ENCODE results near the gene ABHD16B.

ABHD16B gene

DNA sequence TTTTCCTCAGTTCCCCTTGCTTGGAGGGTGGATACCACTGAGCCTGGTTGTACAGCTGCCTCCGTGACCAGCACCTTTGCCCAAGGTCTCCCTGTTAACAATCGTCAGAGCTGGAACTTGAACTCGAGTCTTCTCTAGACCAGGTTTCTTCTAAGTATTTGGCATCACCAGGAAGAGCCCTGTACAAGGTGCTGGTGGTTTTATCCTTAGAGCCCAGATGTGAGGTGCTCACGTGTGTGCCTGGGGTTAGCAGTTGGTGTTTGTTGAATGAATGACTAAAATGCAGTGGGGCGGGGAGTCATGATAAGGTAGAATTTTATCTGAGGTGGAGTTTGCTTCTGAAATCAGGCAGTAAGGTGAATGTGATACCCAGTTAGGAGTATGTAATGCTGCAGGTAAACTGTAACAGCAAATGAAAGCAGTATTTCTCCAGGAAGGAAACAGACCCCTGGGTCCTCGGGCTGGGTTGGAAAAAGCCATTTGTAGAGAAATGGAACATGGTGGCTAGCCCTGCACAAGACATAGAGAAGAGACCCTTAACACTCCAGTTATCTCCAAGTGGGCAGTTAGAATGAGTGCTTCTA, 36.8 kb downstream of the ABHD16B start:
- no peak for DNase-seq

DNA sequence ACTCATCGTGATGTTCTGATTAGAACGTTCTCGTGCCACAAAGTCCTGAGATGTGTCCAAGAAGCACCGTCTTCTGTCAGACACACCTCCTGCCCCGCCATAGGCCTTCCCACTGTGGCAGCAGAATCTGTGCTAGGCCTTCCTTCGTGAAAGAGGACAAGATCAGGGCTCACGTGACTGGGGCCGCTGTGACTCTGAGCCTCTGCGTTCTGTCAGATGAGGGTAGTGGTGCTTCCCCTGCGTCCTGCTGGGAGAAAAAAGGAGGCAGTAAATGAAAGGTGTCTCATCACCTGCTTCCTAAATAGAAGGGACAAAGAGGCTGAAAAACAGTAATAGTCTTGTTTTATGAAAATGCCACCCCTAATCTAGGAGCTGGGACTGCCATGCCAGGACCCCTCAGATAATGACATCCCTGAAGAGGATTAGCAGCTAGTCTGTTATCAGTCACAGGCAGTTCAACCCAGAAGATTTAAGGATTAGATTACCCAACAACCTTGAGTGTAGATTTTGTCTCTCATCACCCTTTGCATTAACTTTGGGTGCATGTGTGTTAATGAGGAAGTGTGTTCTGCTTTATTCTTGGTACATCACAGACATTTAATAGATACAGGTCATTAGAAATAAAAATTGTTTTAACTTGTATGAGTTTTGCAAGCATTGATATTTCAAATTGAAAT, 37.7 kb downstream of the ABHD16B start:
- no peak for DNase-seq

DNA sequence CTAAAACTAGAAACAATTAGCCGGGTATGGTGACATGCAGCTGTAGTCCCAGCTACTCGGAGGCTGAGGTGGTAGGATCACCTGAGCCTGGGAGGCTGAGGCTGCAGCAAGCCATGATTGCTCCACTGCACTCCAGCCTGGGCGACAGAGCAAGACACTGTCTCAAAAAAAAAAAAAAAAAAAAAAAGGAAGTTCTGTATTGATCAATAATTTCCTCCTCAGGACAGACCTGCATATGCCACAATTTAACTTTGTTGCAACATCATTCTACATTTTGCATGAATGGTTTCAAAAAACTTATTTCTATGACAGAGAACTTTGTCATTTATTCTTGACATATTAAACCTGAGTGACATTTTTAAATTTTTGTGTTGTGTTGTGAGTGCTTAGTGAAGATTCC, 39.1 kb downstream of the ABHD16B start:
- DNase-seq, result no peak

- DNase-seq, result no peak
Observed at GRCh38 chr20:63903796-63904561, 42.7 kb downstream of the ABHD16B start.

DNA sequence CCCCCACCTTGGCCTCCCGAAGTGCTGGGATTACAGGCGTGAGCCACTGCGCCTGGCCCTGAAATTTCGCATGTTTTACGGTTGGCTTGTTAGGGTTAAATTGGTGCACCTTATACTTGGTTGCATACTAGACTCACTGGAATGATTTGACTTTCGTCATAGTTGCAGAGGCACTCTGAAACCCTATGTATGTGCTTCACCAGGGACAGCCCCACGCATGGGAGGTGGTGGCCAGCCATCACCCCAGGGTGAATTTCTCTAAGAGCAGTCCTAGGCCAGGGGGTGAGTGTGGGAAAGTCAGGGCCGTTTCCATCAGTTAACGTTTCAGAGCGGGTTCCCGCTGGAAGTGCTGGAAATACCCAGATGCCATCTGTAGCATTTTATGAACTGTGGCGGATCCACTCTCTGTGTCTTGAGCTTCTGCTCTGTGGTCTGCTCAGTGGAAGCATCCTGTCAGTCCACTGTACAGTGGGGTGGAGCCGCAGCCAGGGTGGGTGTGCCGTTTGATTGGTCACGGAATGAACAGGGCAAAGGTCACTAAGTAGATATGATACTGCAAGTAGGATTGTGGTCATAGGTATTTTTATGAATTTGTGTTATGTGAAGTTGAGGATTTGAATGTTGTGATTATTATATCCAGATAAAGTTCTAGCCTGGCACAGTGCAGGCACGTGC, 46.8 kb downstream of the ABHD16B start:
- no peak for DNase-seq

DNA sequence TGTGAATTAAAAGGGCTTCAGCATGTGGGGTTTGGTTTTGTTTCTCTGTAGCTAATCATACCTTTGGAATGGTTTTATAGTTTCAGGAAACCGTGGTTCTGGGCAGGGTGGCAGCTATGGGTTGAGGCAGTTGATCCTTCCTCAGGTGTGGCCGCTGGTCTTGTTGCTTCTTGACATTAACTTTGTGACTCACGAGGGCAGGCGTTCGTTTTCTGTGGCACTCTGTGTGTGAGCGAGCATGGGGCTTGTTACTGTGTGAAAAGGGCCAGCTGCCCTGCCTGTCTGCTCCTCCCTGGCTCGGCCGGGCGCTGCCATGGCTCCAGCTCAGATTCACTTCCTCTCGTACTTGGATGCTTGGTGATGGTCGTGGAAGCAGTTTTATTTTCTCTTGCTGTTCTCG, 49.9 kb downstream of the ABHD16B start:
- no peak for DNase-seq
